NCI-H1092 (cell line): Measurements from ENCODE around the gene HAL.
"Not testable (repeated sequence)": the region's sequence is repeated elsewhere in the genome, so short reads cannot be mapped to it uniquely, and the experiment has no call there.

Experiments used
- DNase-seq: peaks from one replicate; lab custom pipeline; 2025; lab: John Stamatoyannopoulos, UW

Gene HAL

GRCh38 chr12:95975491-95975890 is 20.7 kb downstream of the HAL start:
- no peak for DNase-seq

- DNase-seq: no peak
These were observed 21.8 kb downstream of the HAL start for GRCh38 chr12:95974358-95974757.

GRCh38 chr12:95972832-95973456 is 23.2 kb downstream of the HAL start:
- DNase-seq: no peak

GRCh38 chr12:95970905-95971304 is 25.2 kb downstream of the HAL start:
- DNase-seq: no peak

- not testable (repeated sequence) for DNase-seq
These were observed 27.0 kb downstream of the HAL start for GRCh38 chr12:95969116-95969515.

- DNase-seq: no peak
These were observed 28.8 kb downstream of the HAL start for GRCh38 chr12:95967301-95967700.

GRCh38 chr12:95966287-95966870 is 29.8 kb downstream of the HAL start:
- DNase-seq: no peak

- no peak for DNase-seq
These were observed 33.0 kb downstream of the HAL start for GRCh38 chr12:95963096-95963495.

- DNase-seq: no peak
These were observed 33.9 kb downstream of the HAL start for GRCh38 chr12:95962222-95962621.

GRCh38 chr12:95960241-95960640 is 35.9 kb downstream of the HAL start:
- DNase-seq: no peak

- no peak for DNase-seq
These were observed 37.0 kb downstream of the HAL start for GRCh38 chr12:95959107-95959506.

- no peak for DNase-seq
These were observed 39.5 kb downstream of the HAL start for GRCh38 chr12:95956557-95957145.

- DNase-seq: no peak
These were observed 40.5 kb downstream of the HAL start for GRCh38 chr12:95955549-95956159.

GRCh38 chr12:95953000-95953399 is 43.1 kb downstream of the HAL start:
- no peak for DNase-seq

GRCh38 chr12:95951515-95951914 is 44.6 kb downstream of the HAL start:
- no peak for DNase-seq

- DNase-seq: no peak
These were observed 46.5 kb downstream of the HAL start for GRCh38 chr12:95949477-95950206.

- DNase-seq: no peak
These were observed 51.9 kb downstream of the HAL start for GRCh38 chr12:95944108-95944704.

GRCh38 chr12:95943330-95943842 is 52.8 kb downstream of the HAL start, which contains the start of gene AMDHD1:
Gene AMDHD1, plus strand, starts transcription at chr12:95943331. Its CDS starts 68 bp downstream, at chr12:95943399.
- DNase-seq: no peak

GRCh38 chr12:95942524-95943329 is 53.4 kb downstream of the HAL start, which contains the start of gene CCDC38:
Gene CCDC38, minus strand, starts transcription at chr12:95942614. Its CDS starts 6,105 bp downstream, at chr12:95936509.
- DNase-seq: peak; percentile 44

GRCh38 chr12:95942101-95942523 is 54.0 kb downstream of the HAL start:
- no peak for DNase-seq

GRCh38 chr12:95940514-95940913 is 55.6 kb downstream of the HAL start:
- DNase-seq: no peak
